Kidney tubule cell (primary cell): ENCODE results near the gene VAX1.
"Not testable (repeated sequence)": the region's sequence is repeated elsewhere in the genome, so short reads cannot be mapped to it uniquely, and the experiment has no call there.

Experiments used
- DNase-seq: peaks from one replicate; pipeline ENCODE4 v3.0.0-alpha.2; 2018; ENCODE audit warnings: low spot score

VAX1 gene

DNA sequence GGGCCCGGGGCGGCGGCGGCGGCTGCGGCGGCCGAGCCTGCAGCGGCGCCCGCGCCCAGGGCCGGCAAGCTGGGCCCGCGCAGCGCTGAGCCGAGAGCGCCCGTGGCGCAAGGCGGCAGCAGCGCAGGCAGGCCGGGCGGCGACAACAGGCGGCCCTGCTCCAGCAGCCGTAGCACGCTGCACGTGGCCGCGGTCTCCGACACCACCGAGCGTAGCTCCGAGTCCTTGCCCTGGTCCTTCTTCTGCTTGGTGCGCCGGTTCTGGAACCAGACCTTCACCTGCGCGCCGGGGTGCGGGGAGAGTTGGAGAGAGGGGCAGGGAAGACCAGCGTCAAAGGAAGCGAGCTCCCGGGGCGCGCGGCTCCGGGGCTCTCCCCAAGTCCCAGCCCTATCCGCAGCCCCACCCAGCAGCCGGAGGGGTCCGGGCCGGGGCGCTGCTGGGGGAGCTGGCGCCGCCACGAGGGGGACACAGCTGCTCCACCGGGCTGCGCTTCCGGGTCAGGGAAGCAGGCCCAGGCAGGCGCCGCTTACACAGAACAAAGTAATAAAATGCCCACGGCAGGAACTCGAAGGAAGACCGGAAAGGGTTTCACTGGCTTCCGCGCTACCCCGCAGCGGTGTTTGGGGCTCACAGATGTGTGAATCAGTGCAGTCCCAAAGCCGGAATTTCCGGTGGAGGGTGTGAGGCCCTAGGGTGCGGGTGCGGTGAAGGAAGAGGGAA, 3.6 kb downstream of the VAX1 start:
- no peak for DNase-seq

DNA sequence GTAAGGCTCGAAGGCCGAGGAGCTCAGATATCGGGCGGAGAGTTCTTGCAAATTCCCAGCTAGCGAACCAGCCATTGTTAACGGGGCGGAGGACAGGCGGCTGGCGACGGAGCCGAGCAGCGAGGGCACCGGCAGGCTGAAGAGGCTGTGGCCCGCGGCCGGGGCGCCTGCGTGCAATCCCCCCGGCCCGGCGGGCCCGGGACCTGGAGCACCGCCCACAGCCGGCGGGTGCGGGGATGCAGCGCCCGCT, 4.1 kb downstream of the VAX1 start:
- DNase-seq, result no peak

DNA sequence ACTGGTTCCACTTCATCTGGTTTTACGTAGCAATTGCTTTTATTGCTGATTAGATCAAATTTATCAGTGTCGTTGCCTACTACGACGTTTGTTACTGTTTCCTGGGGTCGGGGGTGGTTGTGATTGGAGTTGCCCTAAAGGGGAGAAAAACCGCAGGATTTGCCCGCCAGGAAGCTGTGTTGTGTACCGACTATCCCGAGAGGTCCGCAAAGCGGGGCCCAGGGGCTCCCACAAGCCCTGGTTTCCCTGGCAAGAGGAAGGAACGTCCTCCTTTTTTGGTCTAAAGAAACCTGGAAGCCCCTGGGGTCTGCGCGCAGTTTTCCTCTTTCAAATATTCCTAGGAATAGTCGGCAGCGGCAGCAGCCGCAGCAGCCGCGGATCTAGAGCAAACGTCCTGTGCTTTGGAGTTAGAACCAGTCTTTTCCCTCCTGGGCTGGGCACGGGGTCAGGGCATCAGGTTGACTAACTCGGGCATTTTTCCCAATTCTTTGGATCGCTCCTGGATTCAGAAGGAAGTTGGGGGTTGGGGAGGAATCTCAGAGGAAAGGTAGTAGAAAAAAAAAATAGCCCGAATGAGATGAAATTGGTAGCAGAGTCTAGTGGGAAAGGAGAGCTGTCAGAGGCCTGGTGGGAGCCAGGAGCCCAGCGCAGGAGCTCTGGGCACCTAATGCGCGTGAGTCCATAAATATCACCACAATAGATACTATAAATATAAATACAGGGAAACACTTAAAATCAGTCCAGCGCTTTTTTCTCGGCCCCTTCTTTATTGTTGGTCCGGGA, 4.6 kb downstream of the VAX1 start:
- no peak for DNase-seq

DNA sequence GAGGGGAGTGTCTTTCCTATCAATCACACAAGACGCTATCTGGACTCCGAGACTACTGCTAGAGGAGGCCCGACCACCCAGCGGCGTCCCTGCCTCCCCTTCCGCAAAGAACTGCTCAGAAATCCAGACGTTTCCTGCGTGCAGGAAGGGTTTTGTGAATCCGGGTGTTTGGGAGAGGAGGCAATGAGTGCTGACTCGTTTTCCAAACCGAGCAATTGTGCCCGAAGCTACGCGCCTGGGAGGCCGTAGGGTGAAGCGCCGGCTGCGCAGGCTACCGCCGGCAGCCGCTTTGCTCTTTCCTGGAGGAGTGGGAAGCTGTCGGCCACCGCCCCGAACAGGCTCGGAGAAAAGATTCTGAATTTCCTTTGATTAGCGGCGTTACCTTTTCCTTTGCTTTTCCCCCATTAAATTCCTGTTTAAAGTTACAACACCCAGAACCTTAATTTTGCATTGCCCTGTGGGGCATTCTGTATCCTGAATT, 5.3 kb downstream of the VAX1 start:
- DNase-seq, result no peak

DNA sequence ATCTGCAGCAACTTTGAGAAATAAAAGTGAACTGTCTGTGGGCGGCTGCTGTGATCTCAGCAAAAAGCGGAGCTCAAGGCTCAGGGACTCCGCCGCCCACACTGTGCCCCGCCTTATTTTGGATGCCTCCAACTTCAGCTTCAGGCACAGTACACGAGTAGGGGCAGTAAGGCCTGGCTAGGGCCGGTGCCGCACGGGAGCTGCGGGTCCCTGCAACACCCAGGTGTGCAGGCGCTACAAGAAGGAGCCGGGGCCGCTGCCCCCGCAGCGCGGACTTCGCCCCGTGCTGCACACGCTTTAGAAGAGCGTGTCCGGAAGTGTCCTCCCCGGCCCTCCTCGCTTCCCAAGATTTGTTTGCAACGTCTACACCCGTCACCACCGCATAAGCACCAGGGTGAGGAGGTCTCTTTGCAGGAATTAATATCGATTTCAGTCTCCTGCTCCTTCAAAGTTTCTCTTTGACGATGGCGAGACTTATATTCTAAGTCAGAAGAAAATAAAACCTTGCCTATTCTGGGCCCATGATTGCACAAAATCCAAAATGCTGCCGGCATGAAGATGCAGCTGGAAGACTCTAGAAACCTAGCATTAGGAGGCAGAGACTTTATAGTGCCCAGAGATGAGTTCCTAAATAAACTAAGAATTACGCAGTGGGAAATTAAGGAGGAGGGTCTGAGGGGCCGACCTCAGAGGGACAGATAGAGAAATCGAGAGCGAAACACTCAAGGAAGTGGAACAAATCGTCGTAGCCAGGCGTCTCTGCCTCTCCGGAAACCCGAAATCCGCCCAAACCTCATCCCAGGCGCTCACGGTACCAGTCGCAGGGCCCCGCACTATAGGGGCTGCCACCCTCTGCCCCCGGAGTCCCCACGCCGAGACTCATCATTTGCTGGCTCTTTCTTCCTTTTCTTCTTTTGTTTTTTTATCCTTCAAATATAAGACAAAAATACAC, 6.4 kb downstream of the VAX1 start:
- DNase-seq, result no peak

DNA sequence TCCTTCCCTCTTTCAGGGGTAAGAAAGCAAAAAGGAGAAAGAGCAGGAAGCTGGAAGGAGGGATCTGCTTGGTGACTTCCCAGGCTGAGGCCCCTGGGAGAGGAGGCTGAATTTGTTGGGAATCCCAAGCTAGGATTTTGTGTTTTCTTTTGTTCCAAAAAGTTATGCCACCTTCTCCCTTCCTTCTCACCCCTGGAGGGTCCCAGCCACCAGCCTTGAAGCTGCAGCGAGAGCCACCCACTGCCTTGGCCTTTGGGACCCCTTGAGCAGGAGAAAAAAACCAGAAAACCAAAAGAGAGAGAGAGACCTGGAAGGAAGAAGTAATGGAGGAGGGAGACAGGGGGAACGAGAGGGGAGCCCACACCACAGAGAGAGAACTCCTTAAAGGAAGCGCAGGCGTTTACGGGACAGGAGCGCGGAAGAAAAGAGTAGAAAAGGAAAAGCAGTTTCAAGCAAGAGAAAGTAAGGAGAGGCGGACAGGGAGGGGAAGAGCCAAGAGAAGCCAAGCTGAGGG, 7.2 kb downstream of the VAX1 start:
- DNase-seq, result no peak

DNA sequence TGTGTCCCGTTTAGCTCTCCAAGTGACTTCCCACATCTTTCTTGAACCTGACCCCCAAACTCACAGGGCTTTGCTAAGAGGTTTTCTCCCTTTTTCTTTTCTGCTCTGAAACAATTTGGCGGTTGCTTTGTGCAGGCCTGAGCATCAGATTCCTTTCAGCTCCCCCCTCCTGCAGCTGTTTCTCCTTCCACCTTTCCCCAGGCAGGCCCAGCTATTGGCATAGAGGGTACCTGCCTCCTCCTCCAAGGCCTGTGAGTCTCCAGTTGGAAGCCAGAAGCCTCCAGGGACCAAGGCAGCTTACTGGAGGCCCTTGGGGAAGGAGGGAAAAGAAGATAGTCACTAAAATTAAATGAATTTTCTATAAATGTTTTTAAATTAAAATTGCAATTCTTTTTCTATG, 7.7 kb downstream of the VAX1 start:
- DNase-seq, result no peak

DNA sequence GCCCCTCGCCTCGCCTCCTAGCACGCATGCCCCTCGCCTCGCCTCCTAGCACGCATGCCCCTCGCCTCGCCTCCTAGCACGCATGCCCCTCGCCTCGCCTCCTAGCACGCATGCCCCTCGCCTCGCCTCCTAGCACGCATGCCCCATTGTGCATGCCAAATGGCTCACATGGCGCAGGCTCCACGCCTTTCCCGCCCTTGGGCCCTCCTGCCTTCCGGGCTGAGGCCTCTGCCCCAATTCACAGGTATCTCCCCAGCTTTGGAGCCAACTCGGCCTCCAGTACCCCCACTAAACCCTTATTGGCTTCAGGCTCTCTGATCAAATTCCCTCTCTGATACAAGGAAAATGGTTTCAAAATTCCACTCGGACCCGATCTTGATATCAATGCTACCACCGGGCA, 11.4 kb downstream of the VAX1 start:
- not testable (repeated sequence) for DNase-seq

DNA sequence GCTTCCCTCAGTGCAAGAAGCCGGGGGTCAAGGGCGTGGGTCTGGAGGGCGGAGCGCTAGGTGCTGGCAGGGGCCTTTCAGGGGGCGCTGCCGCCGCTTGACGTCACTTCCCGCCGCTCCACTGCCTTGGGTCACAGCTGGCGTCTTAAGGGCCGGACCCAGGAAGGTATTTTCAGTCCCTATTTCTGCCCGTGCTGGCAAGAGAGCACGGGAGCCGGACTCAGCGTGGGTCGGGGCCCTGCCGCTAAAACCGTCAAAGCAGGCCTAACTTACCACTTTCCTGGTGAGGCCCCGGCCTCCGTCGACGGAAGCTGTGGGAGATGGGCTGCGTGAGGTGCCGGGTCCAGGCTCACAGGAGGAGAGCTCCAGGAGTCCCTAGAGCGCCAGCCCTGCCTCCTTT, 12.0 kb downstream of the VAX1 start:
- DNase-seq, result no peak

DNA sequence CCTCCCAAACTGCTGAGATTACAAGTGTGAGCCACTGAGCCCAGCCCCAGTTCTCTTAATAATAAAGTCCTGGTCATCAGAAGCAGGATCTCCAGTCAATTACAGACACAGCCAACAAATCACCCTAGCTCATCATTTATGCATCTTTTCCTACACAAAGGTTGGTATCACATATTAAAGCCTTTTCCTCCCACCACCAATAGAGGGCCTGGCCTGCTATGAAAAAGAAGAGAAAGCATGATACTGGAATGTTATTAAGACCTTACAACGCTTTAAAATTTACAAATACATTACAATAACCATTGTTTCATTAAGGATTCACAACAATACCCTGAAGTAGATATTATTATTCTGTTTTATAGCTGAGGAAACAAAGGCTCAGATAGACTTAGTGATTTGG, 25.9 kb downstream of the VAX1 start:
- peak; percentile 25 for DNase-seq

DNA sequence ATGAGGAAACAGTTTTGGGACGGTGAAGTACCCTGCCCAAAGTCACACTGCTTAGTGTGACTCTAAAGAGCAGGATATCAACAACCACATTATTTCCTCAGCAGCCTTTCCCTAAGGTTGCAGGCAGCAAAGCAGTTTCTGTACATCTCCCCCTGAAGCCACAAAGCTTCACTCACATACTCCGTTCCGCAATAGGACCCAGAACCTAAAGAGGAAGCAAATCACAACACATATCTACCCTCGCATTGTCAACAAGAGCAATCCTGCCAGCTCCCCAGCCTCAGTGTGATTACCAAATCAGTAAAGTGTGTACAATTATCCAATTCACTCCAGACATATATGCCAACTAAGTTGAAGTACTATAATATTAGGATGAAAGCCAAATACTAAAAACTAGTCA, 30.8 kb downstream of the VAX1 start:
- no peak for DNase-seq

DNA sequence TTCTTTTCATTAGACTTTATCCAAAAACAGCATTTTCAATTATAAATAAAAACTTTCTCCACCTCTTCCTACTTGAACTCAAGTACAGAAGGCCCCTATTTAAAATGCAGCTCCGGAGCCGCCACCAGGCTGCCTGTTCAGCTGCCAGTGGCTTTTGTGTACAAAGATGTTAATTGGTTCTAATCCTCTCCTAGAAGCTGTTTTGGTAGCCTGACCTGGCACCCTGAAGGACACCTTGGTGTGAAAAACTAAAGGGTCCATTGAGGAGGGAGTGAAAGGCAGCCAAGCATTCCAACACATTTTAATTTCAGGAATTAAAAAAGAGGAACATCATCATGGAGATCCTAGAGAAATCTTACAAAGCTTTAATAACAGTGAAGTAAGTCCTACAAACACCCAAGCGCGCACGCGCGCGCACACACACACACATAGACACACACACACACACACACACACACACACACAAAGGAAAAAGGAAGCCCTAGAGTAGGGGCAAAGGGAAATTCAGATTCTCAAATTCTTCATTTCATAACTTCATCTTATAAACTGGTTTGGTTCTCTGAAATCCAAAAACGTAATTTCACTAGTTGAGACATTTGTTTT, 41.4 kb downstream of the VAX1 start:
- no peak for DNase-seq

DNA sequence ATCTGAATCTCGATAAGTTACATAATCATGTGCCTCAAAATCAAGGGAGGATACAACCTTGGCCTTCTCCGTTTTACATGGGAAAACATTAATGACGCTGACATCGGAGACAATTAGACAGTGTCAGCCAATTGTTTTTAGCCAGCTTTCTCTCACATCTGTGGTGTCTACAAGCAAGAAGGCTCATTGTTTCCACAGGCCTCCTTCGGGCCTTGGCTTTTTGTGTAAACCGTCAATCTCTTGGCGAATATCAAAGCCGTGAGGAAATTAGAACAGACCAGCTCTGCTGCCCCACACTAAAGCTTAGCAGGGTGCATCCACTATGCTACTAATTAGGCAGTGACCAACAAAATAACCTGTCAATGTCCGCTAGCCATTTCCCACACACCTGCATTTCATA, 43.2 kb downstream of the VAX1 start:
- DNase-seq, result no peak

DNA sequence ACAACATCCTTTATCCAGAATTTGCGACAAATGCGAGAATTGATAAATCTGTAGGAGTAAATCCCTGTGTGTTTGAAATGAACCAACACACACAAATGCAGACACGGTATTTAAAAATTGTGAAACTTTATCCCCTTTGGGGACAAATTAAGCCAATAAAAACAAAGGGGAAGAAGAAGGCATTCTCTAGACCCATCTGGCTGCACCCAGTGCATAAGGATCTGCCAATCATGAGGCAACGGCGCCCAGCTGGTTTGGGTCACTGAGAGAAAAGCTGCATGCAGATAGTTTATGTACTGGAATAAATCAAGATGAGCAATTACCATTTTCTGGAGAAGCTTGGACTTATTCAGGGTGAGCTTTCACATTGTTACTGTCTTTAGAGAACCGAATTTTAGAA, 45.7 kb downstream of the VAX1 start:
- DNase-seq, result no peak

DNA sequence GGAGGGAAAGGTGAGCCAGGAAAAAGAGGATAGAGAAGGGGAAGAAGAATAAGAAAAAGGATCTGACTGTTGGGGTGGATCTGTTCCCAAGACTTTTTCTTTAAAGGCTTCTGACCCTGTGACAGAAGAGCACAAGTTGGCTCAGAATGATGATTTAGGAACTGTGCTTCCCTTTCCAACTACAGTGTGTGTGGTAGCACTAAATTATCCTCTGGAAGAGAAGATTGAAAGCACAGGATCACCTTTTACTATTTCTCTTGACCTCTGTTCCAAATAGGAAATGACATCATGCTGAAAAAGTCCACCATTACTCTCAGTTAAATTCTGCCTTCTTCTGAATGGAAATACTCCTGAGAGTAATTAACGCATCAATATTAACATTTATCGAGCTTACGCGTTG, 47.2 kb downstream of the VAX1 start:
- DNase-seq, result no peak

DNA sequence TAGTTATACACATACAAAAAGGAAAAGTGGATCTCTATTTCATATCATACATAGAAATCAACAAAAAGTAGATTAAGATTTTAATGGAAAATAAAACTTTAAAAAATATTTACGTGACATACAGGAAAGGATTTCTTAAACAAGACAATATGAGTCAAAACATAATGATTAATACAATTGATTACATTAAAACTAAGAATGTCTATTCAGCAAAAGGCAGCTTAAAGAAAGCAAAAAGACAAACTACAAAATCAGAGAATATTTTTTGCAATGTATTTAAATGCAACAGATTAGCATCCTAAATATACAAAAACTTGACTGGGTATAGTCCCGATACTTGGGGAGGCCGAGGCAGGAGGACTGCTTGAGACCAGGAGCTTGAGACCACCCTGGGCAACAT, 50.5 kb downstream of the VAX1 start:
- DNase-seq, result no peak

DNA sequence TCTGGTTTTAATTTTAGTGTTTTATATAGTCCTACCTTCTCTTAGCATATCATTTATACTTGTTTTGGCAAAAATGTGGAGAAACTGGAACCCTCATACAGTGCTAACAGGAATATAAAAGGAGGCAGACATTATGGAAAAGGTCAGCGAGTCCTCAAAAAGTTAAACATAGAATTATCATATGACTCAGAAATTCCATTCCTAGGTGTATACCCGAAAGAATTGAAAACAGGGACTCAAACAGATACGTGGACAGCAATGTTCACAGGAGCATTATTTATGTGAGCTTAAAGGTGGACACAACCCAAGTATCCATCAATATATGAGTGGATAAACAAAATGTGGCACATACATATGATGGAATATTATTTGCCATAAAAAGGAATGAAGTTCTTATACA, 51.5 kb downstream of the VAX1 start:
- no peak for DNase-seq

DNA sequence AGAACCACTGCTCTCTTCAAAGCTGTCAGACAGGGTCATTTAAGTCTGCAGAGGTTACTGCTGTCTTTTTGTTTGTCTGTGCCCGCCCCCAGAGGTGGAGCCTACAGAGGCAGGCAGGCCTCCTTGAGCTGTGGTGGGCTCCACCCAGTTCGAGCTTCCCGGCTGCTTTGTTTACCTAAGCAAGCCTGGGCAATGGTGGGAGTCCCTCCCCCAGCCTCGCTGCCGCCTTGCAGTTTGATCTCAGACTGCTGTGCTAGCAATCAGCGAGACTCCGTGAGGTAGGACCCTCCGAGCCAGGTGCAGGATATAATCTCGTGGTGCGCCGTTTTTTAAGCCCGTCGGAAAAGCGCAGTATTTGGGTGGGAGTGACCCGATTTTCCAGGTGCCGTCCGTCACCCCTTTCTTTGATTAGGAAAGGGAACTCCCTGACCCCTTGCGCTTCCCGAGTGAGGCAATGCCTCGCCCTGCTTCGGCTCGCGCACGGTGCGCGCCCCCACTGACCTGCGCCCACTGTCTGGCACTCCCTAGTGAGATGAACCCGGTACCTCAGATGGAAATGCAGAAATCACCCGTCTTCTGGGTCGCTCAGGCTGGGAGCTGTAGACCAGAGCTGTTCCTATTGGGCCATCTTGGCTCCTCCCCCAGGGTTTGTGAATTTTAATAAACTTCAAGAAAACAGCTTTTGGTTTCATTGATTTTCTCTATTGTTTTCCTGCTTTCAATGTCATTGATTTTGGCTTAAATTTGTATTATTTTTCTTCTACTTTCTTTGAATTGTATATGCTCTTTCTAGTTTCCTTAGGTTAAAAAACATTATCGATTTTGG, 53.4 kb downstream of the VAX1 start:
- DNase-seq, result not testable (repeated sequence)
